KBM-7 (cell line): ENCODE results near the gene PPFIBP1.
A peak's percentile ranks its signal among the peaks of the same experiment; 100 is the strongest.
"Not testable (repeated sequence)": the region's sequence is repeated elsewhere in the genome, so short reads cannot be mapped to it uniquely, and the experiment has no call there.

Source experiments
- DNase-seq: peaks from one replicate; pipeline ENCODE4 v3.0.0-alpha.2; 2015
- in situ Hi-C: fragments of 300-500 bp; cut with MboI; formaldehyde crosslinking; loops from 2 replicates; pipeline ENCODE4 v1.14.3; 2020; ENCODE audit warnings: low sequenced_read_pairs, low pct_unique_long_range_greater_than_20kb, mixed read lengths

Gene PPFIBP1

GRCh38 chr12:27635349-27635972 is 111.5 kb downstream of the PPFIBP1 start:
- peak; percentile 39 for DNase-seq
- in situ Hi-C loops = no loop called here

GRCh38 chr12:27636569-27636968 is 112.6 kb downstream of the PPFIBP1 start:
- in situ Hi-C loops, DNase-seq: not testable (repeated sequence)

- DNase-seq = no peak
- in situ Hi-C loops = no loop called here
Measured at GRCh38 chr12:27637524-27637923, 113.5 kb downstream of the PPFIBP1 start.

DNA sequence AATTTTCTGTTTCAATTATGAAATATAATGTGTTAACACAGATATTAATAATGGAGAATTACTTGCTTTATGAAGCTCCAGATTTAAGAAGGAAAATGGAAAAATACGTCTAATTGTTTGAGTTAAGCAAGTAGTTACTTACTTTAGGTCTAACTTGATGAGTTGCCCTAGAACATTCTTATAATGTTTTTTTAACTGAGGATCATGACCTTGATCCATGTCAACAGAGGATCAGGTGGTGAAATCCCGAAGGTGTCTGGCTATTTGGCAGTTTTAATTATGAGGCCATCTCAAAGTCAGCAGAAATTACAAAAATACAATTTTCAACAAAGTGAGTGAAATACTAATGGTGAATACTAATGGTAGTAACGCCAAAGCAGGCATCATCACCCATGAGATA is 115.3 kb downstream of the PPFIBP1 start:
- in situ Hi-C loops = no loop called here
- DNase-seq = no peak

GRCh38 chr12:27640566-27641200 is 116.7 kb downstream of the PPFIBP1 start:
- in situ Hi-C loops, DNase-seq: not testable (repeated sequence)

DNA sequence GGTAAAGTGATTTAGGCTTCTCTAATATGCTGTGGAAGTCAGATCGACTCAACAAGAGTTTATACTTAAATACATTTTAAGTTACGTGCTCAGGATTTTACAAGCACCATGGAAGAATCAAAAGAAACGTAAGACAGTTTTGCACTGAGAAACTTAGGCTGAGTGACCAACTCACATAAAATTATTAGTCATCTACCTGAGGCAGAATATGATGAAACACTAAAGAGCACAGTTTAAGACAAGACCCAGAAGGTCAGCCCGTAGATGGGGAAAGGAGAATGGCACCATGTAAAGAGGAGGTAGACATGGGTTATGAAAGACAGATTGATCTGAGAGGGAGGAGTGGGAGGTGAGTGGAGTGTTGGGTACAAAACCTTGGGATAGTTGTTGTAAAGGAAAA is 118.4 kb downstream of the PPFIBP1 start:
- DNase-seq, in situ Hi-C loops: not testable (repeated sequence)

GRCh38 chr12:27642892-27643291 is 118.9 kb downstream of the PPFIBP1 start:
- DNase-seq, in situ Hi-C loops: not testable (repeated sequence)

DNA sequence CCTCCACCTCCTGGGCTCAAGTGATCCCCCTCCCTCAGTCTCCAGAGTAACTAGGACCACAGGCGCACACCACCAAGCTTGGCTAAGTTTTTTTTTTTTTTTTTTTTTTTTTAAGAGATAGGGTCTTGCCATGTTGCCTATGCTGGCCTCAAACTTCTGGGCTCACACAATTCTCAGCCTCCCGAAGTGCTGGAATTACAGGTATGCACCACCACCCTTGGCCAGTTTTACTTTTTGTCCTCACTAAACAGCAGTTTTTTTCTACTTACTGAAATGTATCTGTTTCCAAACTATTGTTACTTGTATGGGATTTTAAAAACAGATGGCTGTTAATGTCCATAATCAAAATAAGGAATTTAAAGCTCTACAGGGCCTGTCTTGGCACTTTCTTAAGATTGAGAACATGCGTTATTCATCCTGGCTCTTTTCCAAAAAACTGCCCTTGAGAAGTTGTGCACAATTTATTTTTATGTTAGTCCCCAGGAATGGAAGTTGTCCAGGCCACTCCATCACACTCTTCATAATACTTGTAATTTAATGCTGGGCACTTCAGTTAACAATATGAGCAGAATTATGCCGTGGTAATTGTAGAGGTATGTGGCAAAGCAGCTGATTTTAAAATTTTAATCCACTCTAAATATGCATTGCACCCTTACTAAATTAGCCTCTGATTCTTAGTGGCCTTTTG is 120.3 kb downstream of the PPFIBP1 start:
- in situ Hi-C loops = no loop called here
- no peak for DNase-seq

DNA sequence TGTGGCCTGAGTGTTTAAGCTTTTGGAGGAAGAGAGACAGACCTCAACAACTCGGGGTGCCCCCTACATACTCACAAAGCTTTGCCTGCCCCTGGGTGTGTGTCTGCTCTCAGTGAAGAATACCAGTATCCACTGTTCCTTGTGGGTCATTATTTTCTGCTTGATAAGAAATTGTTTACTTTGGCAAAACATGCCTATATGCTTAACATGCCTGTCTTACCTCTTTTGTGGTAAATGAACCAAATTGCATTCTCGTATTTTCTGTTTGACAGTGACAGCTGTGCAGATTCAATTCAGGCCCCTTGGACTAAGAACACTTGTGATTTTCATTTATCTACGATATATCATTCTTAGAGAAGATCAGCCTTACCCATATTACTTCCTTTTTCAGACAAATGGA is 121.7 kb downstream of the PPFIBP1 start:
- DNase-seq = no peak
- in situ Hi-C loops = no loop called here

GRCh38 chr12:27646149-27646548 is 122.1 kb downstream of the PPFIBP1 start:
- in situ Hi-C loops = no loop called here
- no peak for DNase-seq

DNA sequence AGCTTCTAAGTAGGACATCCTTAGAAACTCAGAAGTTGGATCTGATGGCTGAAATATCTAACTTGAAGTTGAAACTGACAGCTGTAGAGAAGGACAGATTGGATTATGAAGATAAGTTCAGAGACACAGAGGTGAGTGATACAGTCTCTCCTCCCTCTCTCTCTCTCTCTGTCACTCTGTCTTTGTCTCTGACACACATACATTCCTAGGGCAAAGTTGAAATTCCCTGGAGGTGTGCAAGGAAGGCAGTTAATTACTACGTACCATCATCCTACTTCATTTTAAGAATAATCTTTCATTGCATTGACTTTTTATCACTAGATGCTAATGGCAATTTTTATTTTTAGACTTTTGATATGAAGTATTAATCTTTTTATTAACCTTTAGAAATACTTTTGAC is 126.0 kb downstream of the PPFIBP1 start:
- in situ Hi-C loops = no loop called here
- no peak for DNase-seq

GRCh38 chr12:27651201-27651600 is 127.2 kb downstream of the PPFIBP1 start:
- in situ Hi-C loops = no loop called here
- DNase-seq = no peak

DNA sequence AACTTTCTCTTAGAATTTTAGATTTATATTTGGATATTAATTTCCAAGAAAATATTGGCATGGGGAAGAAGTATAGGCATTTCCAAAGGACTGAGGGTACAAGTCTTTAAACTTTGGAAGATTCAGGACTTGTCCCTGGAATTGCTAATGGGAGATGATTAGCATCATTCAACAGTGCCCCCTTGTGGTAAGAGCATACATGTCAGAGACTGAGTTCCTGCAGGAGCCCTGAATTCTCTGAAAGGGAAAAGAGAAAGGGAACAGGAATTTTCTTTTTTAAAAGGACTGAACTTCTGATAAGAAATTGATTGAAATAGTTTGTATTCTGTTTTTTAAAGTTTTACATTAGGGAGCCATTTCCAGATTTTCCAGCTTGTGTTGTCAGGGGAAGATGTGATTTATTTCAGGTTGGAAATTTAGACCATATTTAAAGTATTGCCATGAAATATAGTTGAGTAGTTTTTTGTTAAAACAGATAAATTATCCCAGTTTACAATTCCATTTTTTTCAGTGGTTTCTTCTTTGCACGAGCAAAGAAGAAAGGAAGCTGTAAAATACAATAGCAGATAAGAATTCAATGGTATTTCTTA is 128.3 kb downstream of the PPFIBP1 start:
- in situ Hi-C loops = no loop called here
- DNase-seq = peak; percentile 55

DNA sequence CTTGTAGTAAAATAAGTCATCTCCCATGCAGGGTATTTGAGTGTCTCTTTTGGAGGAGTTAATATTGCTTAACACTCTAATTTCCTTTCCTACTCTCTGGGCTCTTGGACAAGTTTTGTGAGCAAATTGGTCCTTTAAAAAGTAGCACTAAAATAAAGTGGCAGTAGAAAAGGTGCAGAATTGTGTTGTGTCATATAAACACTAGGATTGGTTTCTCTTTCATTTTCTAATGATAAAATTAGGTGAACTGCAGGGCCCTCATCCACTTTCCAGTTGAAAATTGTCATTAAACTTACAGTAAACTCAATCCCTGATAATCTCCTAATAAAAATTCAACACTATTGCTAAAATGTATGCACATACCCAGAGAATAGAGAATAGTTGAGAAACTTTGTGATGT is 129.7 kb downstream of the PPFIBP1 start:
- in situ Hi-C loops = no loop called here
- no peak for DNase-seq

GRCh38 chr12:27655476-27655875 is 131.5 kb downstream of the PPFIBP1 start:
- DNase-seq, in situ Hi-C loops: not testable (repeated sequence)

DNA sequence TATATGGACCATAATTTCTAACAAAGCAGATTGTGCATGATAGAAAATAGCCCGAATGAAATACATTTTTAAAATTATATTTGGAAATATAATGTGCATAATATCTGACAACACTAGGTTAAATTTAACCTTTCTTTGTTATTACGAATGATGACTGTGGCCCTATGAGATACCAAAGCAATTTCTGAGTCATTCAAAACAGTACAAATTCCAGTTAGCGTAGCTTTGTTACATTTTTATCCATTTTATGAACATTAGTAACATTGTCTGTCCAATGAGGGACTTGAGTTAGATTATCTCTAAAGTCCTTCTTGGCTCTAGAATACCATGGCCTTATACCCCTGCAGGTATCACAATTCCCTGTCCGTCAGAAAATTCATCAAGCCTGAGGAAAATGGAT is 133.3 kb downstream of the PPFIBP1 start:
- in situ Hi-C loops = no loop called here
- no peak for DNase-seq

- in situ Hi-C loops = no loop called here
- no peak for DNase-seq
Measured at GRCh38 chr12:27665704-27666103, 141.7 kb downstream of the PPFIBP1 start.

DNA sequence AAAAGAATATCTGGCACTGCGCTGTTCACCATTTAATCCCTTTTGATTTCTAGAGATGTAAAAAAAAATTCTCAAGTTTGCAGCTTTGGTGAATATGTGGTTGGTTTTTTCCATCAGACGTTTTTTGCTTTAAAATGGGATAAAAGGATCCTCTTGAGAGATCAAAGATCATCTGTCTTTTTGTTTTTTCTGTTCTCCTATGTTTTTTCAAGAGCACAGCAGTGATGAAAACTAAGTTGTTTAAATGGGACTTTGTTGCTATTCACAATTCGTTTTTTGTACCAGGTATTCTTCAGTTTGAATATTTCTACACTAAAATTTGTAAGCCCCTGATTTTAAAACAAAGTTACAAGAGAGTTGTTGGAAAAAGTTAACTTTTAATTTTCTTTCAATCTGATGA is 142.5 kb downstream of the PPFIBP1 start:
- no peak for DNase-seq
- in situ Hi-C loops = no loop called here

GRCh38 chr12:27667540-27667939 is 143.5 kb downstream of the PPFIBP1 start:
- DNase-seq = no peak
- in situ Hi-C loops = no loop called here

GRCh38 chr12:27672051-27672450 is 148.0 kb downstream of the PPFIBP1 start:
- in situ Hi-C loops = no loop called here
- DNase-seq = no peak
